HG02852 (cell line): ENCODE data around the gene ESPL1.
A peak's percentile ranks its signal among the peaks of the same experiment; 100 is the strongest.

Source experiments
- ATAC-seq: cut with Tn5 transposase; IDR thresholded peaks from one replicate; pipeline ENCODE4 v1.9.1; 2021; ENCODE audit warnings: mild to moderate bottlenecking, moderate library complexity; ENCODE audit not compliant: unreplicated experiment

Gene ESPL1

DNA sequence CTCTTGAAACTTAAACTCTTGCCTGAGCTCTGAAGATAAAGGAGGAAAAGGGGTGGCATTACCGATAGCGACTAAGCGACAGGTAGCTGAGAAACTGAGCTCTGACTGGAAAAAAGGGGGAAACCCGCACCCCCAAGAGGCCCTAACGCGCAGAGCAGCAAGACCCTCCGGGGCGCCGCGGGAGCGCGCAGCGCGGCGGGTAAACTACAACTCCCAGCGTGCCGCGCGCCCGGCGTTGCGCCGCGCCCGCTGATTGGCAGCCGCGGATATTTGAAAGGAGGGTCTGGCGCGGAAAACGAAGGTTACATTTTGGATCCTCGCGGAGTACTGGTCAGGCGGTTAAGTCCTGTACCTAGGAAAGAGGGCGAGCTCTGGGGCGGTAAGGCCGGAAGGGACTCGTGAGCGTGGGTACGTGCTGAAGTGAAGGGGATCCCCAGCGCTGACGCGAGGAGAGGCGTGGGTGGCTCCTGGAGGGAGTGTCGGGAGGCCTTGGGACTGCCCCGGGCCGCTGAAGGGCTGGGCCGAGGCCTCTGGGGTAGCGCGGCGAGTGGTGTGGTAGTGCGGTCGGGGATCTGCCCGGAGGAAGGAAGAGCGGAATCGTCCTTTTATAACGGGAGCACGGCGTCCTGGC, at the start of gene ESPL1:
TSS of gene ESPL1 (plus strand) at position 301 of the 631 bp plus-strand sequence. CDS start 468 bp downstream, outside the sequence.
- ATAC-seq = peak; percentile 82

DNA sequence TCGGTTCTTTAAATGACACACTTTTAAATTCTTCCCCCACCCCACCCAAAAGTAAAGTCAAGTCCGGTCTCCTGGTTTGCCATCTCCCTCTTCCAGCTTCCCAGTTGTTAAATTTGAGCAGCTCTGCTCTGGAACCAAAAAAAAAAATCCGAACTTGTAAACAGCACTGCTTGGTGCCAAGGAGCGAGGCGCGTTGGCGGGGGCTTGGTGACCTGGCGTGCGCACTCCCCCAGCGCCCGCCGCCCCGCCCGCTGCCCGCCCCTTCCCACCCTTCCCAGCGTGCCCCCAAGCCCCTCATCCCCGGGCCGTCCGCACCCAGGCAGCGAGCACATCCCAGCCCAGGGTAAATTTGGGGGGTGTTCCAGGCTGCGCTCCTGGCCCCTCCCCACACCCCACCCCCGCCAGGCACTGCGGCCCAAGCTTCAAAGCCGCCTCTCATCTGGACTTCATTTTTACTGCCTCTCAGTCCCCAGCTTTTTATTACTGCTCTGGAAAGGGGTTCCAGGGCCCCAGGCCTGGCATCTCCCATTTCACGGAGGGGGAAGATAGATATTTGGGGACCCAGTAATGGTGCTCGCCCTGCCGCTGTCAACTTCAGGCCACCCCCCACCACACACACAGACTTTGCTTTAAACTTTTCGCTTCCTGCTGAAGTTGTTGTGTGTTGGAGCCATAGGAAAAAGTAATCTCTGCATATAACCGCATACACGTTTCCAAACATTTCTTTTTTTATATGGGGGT, 49.4 kb upstream of the ESPL1 start:
- ATAC-seq = no peak

DNA sequence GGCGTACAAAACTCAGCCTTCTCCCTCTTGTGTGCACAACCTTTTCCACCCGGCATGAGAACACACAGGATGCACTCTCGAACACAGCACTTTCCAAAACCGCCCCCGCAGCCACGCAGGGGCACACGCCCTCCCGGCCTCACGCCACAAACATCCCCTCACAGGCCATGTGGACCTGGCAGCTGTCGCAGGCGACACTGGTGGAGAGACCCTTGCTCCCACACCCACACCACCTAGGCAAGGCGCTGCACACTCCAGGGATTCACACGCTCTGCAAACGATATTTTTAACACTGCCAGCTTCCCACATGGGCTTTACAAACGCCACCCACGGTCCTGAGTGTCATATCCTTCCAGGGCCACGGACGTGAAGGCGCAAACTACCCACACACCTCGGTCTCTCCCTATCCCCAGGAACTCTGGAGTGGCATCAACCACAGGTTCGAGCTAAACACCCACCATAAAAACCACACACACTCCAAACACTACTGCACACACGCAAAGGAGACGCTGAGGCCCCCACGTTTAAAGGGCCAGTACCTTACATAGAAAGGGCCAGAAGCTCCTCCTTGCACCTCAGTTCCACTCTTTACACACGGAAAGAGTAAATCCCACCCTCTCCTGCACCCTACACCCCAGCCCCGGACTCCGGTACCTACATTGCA, 48.7 kb upstream of the ESPL1 start:
- ATAC-seq = peak; percentile 31

DNA sequence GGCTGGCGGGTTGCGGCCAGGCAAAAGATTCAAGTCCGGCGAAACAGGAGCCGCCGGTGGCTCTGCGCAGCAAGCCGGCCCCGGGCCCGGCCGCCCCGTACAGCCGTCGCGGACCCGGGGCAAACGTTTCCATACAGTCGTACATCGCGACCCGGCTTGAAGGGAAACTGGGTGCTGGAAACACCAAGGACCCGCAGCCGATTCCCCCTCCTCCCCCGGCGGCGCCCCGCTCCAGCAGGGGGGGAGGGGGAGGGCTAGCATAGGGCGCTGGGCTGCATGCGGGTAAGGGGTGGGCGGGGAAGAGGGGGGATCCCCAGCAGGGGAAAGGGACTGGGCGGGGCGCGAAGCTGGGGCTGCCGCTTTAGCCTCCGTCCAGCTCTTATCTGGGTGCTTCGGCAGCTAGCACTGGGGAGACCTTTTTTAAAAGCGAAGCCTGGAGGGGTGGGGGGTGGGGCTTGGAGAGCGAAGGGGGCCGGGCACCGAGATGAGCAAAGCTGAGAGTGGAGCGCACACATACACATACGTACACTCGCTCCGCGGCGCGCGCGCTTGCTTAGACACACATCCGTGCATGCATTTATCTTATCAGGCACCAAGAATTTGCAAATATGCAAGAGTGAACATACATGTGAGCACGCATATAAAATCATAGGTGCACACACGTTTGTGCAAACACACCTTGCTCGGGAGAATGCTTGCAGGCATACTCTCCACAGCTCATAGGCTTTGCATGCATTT, 48.0 kb upstream of the ESPL1 start:
- ATAC-seq = peak; percentile 31

DNA sequence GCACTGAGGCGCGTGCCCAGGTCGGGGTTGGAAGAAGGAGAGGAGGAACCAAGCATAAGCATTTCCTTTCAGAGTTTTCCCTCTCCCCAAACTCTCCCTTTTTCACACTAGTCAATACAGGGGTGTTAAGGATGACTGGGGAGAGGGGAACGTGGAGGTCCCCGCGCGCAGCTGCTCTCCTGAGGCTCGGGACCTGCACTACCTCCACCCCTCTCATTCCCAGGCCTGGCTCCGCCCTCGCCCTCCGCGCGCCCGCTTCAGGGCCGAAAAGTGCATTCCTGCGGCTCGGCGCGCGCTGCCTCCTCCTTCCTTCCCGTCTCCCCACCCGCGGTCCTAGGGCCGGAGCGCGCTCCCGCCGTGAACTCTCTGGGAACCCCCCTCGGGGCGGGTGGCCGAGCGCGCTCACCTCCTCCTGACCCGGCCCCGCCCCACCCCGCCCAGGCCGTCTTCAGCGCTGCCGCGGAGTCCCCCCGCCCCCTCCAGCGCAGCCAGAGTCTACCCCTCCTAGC, 47.4 kb upstream of the ESPL1 start:
- ATAC-seq = peak; percentile 48

DNA sequence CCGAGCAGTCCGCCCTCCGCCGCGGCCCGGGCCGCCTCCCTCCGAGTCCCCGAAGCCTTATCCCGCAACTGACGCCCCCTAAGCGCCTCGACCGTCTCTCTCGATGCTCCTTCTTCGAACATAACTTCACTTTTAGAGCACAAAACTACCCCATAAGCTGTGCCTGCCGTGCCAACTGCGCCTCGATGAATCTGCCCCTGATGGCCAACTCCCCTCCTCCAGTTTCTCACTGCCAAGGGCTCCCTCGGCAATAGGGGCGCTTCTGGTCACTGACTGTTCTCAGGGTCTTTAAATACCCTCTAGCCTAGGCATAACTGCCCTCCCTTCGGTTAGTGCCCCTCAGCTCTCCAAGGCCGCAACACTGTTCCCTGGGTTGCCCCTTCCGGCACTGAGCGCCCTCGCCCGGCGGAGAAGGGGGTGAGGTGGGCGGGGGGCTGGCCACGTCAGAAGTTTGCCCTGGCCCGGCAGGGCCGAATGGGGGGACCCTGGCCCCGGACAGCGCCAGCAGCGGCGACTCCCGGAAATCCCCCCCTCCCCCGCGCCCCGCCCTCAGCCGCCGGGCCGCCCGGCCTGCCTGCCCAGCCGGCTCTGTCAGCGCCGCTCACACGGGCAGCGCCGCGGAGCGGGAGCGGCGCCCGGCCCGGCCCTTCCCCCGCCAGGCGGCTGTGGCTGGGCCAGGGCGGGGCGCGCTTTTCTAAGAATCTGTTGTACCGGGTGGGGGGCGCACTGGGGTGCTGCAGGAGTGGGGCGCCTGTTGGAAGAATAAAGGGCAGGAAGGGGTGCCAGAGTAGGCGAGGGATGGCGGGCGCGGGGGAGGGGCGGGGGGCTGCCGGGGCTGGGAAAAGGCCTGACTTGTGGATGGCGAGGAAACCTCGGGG, 46.7 kb upstream of the ESPL1 start:
- ATAC-seq = no peak

GRCh38 chr12:53222170-53222721, 45.9 kb upstream of the ESPL1 start:
- no peak for ATAC-seq

GRCh38 chr12:53222806-53223261, 45.3 kb upstream of the ESPL1 start:
- ATAC-seq = no peak

GRCh38 chr12:53223389-53224060, 44.6 kb upstream of the ESPL1 start:
- ATAC-seq = no peak

DNA sequence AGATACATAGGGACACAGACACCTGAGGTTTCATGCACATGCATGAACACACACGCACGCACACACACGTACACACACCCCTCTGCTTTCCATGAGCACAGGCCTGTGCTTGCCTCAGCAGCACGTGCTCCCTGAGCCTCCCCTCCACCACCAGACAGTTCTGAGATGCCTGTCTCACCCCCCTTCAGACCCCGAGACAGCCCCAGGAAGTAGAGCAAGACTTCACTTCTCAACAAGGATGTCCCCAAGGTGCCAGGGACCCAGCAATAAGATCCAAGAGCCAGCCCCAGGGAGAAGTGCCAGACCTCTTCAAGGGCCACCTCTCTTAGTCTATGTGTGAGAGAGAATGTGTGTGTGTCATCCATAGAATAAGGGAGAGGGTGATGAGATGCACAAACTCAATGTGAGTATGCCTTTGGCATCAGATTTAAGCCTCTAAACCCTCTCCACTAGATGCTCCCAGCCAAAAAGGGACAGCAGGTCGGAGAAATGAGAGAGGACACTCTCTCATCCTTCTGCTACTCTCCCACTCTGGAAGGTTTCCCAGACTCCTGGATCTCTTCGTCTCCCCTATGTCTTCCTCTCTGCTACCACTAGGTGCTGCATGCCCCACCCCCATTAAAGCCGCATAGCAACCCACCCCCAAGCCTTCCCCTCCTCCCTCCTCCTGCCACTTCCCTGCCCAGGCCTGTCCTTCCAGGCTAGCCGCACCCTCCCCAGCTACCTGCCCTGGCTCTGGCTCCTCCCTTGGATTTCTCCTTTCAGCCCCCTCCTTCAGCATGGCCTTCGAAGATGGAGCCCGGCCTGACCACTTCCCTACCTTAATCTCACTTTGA, 43.8 kb upstream of the ESPL1 start:
- ATAC-seq = no peak

DNA sequence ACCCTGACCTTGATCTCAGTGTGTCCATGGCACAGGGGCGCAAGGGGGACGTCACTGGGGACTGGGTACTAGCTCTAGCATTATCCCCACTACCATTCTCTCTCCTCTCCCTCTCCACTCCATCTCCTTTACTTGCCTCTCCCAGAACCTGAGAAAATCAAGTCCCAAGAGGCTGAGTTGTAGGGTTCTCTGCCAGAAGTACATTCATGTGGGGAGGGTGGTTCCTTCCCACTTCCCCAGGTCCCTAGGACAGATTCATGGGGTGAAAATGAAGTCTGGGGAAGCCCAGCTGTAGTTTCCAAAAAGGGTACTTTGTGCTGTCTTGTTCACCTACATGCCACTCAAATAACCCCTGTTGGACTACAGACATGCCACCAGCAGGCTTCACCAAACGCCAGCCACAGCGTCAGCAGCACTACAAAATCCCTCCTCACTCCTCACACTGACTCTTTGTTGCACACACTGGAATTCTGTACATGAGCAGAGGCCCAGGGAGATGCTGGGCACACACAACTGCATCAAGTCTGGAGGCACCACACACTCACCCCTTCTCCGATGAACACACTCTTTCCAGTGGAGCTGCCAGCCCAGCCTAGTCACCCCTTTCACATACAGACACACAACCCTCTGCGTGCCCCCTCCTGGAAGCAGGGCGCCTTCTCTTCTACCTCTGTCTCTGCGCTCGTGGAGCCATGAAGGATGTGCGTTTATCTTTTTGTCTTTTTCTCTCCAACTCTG, 43.0 kb upstream of the ESPL1 start:
- no peak for ATAC-seq

GRCh38 chr12:53225635-53226424, 42.3 kb upstream of the ESPL1 start:
- ATAC-seq = no peak

DNA sequence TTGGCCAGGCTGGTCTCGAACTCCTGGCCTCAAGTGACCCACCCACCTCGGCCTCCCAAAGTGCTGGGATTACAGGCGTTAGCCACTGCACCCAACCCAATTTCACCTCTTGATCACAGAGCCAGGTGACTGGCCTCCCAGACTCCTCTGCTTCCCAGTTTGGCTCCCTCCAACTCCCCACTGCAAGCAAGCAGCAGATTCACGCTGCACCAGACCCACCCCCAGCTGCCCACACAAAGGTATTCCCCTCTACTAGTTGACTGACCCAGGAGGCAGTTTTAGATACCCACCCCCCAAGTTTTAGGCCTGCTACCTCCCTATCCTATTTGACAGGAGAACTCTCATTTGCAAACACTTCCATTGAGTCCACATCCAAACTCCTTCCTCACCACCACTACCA, 41.3 kb upstream of the ESPL1 start:
- ATAC-seq = no peak

DNA sequence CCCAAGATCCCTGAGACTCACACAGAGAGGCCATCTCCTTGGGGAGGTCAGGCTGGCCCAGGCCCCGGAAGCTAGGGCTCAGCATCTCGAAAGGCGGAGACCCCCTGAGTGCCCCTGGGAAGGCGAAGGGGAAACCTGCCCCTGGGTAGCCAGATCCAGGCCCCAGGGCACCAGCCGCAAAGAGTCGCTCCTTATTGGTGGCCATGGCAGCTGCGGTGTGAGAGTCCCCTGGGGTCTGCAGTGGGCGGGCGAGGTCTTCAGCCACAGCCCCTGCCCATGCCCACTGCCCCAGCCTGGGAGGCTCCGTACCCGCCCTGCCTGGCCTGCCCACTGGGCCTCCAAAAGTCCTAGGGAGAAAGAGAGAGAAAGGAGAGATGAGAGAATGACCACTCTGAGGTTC, 40.8 kb upstream of the ESPL1 start:
- ATAC-seq = no peak

DNA sequence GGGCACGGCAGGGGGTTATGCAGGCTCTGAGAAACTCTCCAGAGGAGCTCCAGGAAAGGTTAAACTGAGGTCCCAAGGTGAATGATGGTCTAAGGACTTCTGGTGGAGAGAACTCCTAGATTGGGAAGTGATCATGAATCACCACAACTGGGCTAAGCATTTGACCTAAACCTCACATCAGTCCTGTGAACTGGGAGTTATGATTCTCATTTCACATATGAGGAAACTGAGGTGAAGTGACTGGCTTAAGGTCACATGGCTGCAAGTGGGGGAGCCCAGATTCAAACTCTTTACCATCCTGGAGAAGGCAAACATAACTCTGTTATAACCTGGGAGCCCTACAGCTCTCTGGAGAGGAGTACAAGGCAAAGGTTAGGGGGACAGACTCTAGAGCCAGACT, 40.3 kb upstream of the ESPL1 start:
- ATAC-seq = no peak

GRCh38 chr12:53229454-53229853, 38.6 kb upstream of the ESPL1 start:
- ATAC-seq = no peak
